D721Med (cell line): Measurements from ENCODE around the gene ABCB7.

Experiments
- DNase-seq: peaks from one replicate; pipeline ENCODE4 v3.0.0; 2011; ENCODE audit warnings: low spot score; ENCODE audit not compliant: insufficient read length
- FAIRE-seq: peaks from 2 replicates; lab custom pipeline; 2011; peaks lifted over from hg19 to GRCh38; lab: Jason Lieb, UNC
- TF ChIP-seq, protein P1 (sequence below): IDR thresholded peaks from 2 replicates; pipeline ENCODE4 v1.5.1; 2012; ENCODE audit warnings: mild to moderate bottlenecking, control low read depth; ENCODE audit not compliant: insufficient read depth; ENCODE audit errors: missing control alignments

ABCB7 gene

GRCh38 chrX:75084757-75085156 lies 71.3 kb downstream of the ABCB7 start:
- TF ChIP-seq, protein P1, sequence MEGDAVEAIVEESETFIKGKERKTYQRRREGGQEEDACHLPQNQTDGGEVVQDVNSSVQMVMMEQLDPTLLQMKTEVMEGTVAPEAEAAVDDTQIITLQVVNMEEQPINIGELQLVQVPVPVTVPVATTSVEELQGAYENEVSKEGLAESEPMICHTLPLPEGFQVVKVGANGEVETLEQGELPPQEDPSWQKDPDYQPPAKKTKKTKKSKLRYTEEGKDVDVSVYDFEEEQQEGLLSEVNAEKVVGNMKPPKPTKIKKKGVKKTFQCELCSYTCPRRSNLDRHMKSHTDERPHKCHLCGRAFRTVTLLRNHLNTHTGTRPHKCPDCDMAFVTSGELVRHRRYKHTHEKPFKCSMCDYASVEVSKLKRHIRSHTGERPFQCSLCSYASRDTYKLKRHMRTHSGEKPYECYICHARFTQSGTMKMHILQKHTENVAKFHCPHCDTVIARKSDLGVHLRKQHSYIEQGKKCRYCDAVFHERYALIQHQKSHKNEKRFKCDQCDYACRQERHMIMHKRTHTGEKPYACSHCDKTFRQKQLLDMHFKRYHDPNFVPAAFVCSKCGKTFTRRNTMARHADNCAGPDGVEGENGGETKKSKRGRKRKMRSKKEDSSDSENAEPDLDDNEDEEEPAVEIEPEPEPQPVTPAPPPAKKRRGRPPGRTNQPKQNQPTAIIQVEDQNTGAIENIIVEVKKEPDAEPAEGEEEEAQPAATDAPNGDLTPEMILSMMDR = no peak
- DNase-seq (no peak), FAIRE-seq (peak; percentile 60)

DNA sequence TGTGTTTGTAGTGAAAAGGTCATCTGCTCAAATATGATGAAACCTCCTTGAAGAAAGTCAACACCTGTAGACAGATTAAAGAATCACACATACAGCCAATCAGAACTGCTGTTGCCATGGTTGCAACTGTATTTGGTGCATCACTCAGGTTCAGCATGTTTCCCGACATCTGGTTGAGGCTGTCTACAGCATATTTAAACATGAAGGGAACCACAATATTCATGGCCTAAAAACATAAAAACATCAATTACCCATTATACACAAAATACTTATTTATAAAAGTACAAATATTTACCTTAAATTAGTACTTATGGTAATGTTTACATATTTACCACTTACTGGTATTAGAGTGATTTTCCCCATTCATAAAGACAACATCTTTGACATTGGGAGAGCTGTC lies 79.7 kb downstream of the ABCB7 start:
- TF ChIP-seq, protein P1 = no peak
- DNase-seq (no peak), FAIRE-seq (peak; percentile 89)

DNA sequence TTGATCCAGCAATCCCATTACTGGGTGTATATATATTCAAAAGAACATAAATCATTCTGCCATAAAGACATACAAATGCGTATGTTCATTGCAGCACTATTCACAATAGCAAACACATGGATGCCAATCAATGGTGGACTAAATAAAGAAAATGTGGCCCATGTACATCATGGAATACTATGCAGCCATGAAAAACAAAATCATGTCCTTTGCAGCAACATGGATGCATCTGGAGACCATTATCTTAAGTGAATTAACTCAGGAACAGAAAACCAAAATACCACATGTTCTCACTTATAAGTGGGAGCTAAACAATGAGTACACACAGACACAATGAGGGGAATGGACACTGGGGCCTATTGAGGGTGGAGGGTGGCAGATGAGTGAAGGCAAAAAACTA lies 81.6 kb downstream of the ABCB7 start:
- DNase-seq (no peak), FAIRE-seq (peak; percentile 16)
- TF ChIP-seq, protein P1 = no peak

DNA sequence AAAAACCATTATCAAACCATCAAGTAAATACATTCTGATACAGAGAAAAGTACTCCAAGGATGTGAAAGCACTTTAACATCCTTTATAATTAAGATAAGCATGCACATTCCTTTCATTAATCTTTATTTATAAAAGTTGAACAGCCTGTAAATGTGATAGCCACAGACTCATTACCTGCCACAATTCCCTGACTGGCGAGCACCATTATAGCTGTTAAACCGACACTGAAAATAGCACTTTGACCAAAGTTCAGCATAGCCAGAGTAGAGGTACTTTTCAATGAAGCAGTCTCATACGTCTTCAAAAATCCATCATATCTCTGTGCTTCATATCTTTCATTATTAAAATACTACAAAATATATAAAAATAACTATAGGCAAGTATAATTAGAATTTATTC lies 84.7 kb downstream of the ABCB7 start:
- TF ChIP-seq, protein P1 = no peak
- FAIRE-seq (no peak), DNase-seq (no peak)

- TF ChIP-seq, protein P1 = no peak
- FAIRE-seq (no peak), DNase-seq (no peak)
These were observed 88.2 kb downstream of the ABCB7 start for GRCh38 chrX:75067931-75068330.

DNA sequence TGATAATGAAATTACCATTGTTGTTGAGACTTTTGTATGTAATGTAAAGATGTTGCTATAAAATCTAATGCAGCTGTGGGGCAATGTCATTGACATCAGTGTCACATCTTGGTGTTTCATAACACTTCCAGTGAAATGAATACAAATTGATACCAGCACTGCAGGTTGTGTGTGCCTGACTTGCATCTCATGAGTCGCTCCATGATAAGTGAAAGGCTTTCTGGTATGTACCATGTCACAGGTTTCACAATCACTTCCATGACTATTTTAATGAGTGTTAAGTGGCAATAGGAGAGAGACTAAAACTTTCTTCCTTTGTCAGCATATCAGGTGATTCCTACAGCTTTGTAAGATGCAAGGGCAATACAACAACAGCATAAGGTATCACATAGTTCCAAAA lies 94.4 kb downstream of the ABCB7 start:
- DNase-seq (no peak), FAIRE-seq (no peak)
- TF ChIP-seq, protein P1 = no peak

GRCh38 chrX:75051047-75051446 lies 105.0 kb downstream of the ABCB7 start:
- FAIRE-seq (no peak), DNase-seq (no peak)
- TF ChIP-seq, protein P1 = no peak
